Activated CD8-positive, alpha-beta memory T cell treated with anti-CD3 and anti-CD28 coated beads, Interleukin-2, amount 50 U/mL, for 48 hours (primary cell): ENCODE measurements around the gene ZMAT2.
"Not testable (repeated sequence)": the region's sequence is repeated elsewhere in the genome, so short reads cannot be mapped to it uniquely, and the experiment has no call there.

Experiments
- DNase-seq: peaks from one replicate; pipeline ENCODE4 v3.0.0-alpha.2; 2020

Gene ZMAT2, protein sequence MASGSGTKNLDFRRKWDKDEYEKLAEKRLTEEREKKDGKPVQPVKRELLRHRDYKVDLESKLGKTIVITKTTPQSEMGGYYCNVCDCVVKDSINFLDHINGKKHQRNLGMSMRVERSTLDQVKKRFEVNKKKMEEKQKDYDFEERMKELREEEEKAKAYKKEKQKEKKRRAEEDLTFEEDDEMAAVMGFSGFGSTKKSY

DNA sequence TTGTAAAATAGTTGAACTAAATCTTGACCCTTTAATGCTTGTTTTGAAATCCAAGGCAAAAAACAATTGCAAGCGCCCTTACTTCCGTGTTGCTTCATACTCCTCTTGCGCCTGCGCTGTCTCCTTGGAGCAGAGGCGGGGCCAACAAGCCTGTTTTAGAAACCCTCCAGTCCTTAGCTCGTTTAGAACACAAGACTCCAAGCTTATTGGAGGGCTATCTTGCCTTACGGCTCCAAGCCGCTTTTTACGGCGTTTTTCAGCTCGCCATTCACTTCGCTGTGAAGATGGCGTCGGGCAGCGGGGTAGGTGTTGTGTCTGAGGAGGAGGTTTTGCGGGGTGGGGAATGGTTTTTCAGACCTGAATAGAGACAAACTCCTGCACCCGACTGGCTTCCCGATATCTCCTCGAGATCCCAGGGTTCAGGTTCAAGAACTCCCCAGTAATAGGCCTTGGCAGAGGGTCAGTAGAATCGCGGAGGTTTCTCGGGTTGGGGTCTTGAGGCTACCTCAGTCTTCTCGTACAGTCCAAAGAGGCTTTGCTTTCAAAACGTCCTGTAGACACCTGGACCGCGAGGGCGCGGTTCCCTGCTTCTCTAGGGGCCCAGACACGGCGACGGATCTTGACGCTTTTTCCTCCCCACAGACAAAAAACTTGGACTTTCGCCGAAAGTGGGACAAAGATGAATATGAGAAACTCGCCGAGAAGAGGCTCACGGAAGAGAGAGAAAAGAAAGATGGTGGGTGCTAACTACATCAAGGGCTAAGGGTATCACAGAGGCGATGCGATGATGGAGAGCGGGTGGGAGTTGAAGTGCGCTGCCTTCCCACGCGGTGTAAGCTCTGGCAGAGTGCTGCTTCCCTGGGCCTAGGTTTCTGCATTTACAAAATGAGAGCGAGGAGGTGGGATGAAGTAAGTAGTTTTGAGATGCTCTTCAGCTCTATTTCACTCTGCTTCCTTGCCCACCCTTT is at the start of gene ZMAT2:
ZMAT2 (plus strand) TSS at position 271 of the 968 bp plus-strand sequence; CDS start at position 285, 14 bp downstream.
- peak; percentile 87 for DNase-seq

DNA sequence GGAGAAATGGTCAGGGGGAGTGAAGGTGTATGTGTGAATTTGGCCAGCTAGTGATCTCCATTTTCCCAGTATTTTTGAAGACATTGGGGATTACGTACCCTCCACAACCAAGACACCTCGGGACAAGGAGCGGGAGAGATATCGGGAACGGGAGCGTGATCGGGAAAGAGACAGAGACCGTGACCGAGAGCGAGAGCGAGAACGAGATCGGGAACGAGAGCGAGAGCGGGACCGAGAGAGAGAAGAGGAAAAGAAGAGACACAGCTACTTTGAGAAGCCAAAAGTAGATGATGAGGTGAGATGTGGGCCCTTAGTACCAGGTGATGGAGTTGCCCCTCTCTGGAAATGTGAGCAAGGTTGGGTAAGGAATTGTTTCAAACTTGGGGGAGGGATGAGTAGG is 41.4 kb upstream of the ZMAT2 start:
- DNase-seq: no peak

DNA sequence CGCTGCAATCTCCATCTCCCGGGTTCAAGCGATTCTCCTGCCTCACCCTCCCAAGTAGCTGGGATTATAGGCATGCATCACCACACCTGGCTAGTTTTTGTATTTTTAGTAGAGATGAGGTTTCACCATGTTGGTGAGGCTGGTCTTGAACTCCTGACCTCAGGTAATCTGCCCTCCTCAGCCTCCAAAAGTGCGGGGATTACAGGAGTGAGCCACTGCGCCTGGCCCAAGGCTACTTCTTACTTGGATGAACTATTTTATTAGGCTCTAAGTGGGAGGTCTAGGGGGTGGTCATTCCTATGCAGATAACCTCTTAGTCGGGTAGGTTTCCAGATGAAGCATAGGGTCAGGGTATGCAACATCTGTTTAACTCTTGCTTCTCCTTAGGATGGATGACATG is 39.9 kb upstream of the ZMAT2 start:
- DNase-seq: not testable (repeated sequence)

DNA sequence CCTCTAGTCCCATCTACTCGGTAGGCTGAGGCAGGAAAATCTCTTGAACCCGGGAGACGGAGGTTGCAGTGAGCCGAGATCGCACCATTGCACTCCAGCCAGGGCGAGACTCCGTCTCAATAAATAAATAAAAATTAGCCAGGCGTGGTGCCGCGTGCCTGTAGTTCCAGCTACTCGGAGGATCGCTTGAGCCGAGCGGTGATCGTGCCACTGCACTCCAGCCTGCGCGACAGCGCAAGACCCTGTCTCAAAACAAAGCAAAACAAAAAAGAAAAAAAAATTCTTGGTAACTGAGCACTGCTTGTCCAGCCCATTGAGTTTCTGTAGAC is 36.3 kb upstream of the ZMAT2 start:
- DNase-seq: no peak

DNA sequence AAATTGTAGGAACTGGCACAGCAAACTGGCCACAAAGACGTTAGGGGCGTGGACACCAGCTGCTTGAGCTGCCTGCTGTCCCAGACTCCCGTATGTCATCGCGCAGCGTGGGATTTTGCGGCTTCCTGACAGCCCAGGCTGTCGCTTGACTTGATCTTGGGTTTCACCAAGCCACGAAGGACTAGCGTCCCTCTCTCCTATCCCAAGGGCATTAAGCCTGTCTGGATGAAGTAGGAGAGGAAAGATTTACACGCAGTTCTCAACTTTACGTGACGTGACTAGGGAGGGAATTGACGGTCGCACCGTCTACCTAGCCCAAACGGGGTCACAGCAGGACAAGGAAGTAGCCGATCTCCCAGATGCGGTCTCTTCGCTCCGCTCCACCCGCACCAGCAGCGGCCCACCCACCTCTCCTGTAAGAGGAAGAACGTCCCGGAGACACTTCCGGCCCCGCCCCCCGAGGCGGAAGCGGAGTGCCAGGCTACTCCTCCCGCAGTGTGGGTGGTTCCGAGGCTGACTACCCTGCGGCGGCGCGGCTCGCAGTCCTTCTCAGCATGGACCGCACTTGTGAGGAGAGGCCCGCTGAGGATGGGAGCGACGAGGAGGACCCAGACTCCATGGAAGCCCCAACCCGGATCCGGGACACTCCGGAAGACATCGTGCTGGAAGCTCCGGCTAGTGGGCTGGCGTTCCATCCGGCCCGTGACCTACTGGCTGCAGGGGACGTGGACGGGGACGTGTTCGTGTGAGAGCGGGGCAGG is 35.7 kb upstream of the ZMAT2 start, which contains the start of gene WDR55:
WDR55 (plus strand) TSS at position 546 of the 761 bp plus-strand sequence; CDS start at position 555, 9 bp downstream.
- peak; percentile 98 for DNase-seq

DNA sequence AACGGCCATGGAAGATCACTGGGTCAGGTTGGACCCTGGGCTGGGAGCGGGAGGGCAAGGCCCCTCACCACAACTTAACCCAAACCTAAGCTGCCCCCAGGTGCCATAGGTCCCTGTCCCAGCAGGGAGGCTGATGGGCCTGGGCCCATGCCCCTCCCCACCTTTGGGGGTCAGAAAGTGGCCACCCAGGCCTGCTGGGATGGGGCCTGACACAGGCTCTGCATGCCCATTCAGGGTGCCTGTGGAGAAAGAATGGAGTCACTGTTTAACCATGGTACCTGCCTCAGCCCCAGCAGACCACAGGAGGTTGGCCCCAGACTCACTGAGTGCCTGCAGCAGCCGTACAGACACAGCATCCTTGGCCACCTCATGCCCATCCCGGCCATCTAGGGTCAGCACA is 29.2 kb upstream of the ZMAT2 start:
- DNase-seq: not testable (repeated sequence)

DNA sequence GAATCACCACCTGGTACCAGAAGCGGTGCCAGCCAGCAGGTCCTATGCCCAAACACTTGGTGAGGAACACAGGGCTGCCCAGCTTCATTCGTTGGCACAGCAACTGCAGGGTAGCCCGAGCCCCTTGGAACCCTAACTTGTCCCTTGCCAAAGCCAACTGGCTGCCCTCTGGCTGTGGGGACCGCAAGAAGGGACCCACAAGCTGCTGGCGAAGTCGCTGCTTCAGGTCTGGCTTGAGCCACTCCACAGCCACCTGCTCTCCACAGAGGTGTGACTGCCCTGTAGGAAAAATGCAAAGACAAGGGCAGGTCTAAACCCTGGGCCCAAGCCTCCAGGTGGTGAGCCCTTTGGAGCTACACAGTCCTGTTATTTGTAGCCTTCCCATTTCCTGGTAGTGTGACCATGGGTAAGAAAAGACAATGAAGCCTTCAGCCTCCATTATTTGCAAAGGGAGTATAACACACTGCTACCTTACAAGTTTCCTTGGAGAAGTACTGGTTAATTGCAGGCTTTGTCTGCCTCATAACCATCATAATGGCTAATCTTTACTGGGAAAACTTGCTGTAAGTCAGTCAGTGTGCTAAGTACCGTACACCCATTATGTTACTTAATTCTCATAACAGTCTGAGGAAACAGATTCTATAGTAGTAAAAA is 28.6 kb upstream of the ZMAT2 start:
- no peak for DNase-seq

DNA sequence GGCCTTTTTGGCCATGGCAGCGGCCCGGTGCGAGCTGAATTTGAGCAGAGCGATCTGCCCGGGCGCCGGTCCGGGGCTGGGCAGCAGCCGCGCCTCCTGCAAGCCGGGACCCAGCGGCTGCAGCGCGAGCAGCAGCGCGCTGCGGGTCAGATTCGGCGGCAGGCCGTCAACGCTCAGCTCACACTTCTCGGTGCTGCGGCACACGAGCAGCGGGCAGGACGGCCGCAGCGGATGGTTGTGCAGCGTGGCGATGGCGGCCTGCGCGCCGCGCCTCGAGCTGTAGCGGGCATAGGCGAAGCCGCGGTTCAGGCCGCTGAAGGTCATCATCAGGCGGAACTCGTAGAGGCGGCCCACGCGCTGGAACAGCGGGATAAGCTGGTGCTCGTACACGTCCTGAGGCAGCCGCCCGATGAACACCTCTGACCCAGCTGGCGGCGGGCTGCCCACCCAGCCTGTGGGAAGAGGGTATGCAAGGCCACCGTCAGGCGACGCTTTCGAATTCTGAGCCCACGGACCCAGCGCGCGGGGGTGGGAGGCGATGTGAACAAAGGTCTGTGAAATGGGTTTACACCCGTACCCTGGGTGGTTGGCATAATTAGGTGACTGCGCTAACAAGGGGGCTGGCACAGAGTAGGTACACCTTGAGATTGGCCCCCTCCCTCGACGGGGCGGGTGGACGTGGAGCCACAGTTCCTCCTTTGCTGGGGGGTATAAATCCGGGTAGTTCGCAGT is 27.6 kb upstream of the ZMAT2 start:
- no peak for DNase-seq

DNA sequence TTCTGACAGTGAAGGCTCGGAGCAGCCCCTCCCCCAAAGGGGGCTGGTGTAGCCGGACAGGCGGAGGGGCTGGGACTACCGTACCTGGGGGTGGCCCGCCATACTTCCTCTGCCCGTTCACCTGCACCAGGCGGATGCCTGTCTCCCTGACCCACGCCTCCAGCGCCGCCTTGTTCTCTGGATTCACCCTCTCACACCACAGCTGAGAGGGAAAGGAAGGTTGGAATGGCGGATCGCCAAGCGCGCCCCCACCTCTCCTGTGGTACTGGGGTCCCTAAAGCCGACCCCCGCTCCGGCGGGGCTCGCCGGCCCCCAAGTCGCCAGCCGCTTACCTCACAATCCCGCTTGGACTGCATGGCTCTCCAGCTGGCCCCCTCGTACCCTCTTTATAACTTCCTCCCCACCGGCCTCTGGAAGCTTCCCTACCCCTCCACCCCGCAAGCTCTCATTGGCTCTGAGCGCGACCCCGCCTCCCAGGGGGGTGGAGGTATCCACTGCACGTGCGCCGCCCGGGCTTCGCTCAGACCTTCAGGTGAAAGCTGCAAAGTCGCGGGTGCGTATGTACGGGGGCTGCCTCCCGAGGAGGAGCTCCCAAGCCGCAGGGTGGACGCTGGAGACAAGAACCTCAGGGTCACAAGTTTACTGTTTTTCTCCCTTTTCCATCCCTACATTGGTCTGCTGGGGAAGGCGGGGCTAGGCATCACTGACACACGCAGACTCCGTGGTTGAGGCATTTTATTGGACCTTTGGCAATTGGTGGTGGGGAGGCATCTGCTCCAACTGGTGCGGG is 26.9 kb upstream of the ZMAT2 start, which contains the start of gene DND1:
DND1 (minus strand) TSS at position 390 of the 790 bp plus-strand sequence; CDS start at position 356, 34 bp downstream.
- no peak for DNase-seq

DNA sequence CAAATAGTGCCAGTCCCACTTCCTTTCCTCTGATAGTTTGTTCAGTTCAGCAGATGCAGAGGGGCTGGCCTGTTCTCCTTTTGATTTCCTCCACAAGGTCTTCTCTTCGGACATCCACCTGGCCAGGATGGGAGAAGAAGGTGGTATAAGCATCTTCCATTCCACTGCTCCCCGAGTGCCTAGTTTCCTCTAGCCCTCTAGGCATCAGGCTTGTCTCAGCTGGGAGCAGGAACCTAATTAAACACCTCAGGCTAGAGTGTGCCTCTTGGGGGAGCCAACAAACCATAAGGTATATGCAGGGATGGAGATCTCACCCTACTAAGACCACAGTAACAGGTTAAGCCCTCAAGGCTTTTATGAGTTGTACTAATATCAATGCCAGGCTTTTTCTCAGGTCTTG is 26.0 kb upstream of the ZMAT2 start:
- DNase-seq: no peak

DNA sequence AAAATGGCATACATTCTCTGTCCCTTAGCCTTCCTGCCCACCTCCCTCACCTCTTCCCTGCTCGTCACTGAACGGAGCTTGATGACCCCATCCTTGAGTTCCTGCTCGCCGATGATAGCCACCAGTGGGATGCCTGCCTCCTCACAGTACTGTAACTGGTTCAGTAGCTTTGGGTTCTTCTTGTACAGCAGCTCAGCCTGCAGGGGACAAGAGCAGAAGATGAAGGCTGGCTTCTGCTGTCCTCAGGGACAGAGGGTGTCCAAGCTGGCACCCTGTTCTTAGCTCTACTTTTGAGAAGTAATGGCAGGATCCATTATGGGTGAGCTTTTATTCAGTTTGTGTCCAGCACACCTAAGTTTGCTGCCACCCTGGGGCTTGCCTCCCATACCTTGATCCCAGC is 25.6 kb upstream of the ZMAT2 start:
- no peak for DNase-seq

DNA sequence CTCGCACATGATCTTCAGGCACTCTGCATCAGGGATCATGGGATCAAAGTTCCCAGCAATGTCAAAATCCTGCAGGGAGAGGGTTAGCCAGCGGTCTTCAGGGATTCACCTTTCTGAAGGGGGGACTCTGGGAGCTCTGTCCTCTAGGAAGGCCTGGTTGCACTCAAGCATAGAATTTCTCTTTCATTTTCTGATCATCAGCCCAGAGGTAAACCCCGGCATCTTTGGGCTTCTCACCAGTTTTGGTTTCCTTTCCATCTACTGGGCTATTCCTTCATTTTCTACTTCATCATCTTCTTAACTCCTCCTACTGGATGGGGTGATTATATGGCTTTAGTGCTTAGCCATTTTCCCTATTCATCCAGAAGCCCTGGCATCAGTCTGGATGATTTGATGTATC is 22.3 kb upstream of the ZMAT2 start:
- DNase-seq: no peak

DNA sequence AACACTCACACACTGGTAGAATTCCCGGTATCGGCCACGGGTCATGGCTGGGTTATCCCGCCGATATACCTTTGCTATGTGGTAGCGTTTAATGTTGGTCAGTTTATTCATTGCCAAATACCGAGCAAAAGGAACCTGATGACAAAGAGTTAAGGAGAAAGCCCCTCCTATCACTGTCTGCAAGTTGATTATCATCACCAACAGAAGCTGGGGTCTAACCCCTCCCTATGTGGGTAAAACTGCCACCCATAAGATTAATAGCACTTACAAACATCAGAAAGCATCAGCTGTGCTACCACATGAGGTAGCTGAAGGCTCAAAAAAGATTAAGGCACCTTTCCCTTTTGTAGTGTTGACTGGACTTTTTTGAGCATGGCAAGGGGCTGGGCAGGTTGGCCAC is 21.3 kb upstream of the ZMAT2 start:
- no peak for DNase-seq

DNA sequence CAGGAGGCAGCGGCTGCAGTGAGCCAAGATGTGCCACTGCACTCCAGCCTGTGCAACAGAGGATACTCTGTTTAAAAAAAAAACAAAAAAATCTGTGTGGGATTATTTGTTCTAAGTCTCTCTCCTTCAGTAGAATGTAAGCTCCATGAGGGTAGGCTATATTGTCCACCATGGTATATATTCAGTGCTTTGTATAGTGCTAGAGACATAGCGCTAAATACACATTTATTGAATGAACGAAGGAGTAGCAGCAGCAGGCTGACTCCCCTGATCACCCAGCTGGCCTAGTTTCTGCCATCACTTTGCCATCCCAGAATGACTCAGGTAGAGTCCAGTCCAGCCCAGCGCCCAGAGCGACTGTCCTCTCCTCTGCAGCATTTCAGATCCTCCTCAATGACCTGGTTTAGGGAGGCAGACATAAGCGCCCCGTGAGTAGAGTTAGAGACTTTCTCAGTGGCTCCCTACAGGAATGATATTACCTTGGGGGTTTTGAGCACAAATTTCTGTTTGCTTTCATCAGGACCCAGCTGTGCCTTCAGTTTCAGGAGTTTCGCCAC is 9.8 kb upstream of the ZMAT2 start:
- DNase-seq: peak; percentile 51

DNA sequence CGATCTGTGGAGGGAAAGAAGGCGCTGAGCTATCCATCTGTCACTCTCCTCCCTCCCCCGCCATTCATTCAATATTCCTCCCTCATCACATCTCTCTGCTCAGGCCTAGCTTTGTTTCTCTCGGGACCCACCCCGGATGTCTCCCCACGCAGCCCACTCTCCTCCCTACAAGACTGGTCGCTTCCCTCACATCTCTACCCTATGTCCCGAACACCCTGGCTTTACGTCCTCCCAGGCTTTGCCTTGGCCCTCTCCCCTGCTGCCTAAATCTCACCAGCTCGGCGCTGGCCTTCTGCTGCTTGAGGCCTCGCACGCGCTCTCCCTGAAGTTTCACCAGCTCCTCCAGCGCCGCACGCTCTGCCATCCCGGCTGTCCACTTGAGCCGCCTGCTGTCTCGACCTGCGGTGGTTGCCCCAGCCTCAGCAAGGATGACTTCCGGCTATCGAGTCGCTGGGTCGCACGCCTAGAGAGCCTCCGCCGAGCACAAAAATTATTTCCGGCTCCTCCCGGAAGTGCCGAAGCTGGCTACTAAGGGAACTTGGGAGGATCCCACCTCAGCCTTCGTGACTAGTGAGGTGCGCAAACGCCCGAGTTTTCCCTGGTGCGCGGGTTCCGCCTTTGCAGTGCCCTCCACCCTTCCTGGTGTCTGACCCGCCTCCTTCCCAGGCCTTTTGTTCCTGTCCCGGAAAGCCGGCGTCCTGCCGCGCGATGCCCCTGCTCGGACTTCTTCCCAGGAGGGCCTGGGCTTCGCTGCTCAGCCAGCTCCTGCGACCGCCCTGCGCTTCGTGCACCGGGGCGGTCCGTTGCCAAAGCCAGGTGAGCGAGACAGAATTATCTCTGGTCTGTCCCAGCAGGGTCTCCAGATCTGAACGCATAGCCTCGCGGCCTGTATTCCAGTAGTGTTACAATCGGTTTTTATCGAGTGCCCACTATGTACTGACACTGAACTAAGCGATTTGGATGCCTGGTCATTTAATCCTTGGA is 9.0 kb upstream of the ZMAT2 start, which contains the start of the genes HARS1 and HARS2:
HARS1 (minus strand) TSS at position 430 of the 984 bp plus-strand sequence; CDS start at position 364, 66 bp downstream.
HARS2 (plus strand) TSS at position 515 of the 984 bp plus-strand sequence; CDS start at position 709, 194 bp downstream.
- peak; percentile 90 for DNase-seq

DNA sequence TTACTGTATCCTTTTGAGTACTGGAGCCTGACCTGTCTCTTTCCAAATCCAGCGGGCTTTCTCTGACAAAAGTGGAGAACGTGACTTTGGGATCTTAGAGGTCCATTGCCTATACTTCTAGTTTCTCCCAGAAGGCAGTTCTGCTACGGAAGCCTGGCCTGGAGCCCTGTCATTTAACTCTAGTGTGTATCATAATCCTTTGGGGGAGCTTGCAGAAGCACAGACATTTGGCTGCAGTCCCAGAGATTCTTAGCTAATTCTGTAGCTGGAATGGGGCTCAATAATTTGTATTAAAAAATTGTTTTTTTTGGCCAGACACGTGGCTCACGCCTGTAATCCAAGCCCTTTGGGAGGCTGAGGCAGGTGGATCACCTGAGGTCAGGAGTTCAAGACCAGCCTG is 6.0 kb upstream of the ZMAT2 start:
- DNase-seq: no peak

DNA sequence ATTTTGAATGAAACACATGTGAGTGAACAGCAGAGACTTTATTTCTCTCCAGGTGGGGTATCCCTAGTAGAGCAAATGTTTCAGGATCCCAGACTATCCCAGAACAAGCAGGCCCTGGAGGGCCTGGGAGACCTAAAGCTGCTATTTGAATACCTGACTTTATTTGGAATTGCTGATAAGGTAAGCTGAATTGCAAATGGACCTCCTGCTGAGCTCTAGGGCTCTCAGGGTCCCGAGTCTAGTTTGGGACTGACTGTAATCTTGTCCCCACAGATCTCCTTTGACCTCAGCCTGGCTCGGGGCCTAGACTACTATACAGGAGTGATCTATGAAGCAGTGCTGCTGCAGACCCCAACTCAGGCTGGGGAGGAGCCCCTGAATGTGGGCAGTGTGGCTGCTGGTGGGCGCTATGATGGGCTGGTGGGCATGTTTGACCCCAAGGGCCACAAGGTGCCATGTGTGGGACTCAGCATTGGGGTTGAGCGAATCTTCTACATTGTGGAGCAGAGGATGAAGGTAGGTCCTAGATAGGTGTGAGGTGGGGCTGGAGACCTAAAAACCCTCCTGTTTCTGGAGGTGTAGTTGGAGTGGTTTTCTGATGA is 3.3 kb upstream of the ZMAT2 start:
- peak; percentile 38 for DNase-seq

DNA sequence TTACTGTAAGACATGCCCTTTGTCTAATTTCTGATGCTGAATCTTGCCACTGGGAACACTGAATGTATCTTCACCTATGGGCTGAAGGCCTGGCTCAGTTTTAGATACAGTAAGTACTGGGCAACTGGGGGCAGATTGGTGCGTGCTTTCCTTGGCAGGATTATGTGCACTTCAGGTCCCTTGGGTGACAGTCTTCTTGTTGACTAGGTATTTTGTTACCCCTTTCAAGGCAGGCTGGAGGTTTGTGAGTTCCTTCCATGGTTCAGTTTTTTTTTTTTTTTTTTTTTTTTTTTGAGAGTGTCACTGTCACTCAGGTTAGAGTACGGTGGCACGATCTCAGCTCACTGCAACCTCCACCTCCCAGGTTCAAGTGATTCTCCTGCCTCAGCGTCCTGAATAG is 7.6 kb downstream of the ZMAT2 start:
- no peak for DNase-seq

DNA sequence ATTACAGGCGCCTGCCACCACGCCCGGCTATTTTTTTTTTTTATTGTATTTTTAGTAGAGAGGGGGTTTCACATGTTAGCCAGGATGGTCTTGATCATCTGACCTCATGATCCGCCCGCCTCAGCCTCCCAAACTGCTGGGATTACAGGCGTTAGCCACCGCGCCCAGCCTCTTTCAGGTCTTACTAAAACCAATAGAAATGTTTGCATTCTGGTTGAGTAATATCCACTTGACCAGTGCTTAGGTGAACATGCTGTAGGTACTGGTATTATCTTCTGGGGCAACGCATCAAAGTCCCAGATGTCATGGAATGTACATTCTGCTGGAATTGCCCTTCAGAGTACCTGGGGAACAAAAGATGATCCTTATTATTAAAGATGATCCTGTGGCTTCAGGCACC is 8.5 kb downstream of the ZMAT2 start:
- DNase-seq: not testable (repeated sequence)
